ENCODE measurements around the gene OXER1.

DNA sequence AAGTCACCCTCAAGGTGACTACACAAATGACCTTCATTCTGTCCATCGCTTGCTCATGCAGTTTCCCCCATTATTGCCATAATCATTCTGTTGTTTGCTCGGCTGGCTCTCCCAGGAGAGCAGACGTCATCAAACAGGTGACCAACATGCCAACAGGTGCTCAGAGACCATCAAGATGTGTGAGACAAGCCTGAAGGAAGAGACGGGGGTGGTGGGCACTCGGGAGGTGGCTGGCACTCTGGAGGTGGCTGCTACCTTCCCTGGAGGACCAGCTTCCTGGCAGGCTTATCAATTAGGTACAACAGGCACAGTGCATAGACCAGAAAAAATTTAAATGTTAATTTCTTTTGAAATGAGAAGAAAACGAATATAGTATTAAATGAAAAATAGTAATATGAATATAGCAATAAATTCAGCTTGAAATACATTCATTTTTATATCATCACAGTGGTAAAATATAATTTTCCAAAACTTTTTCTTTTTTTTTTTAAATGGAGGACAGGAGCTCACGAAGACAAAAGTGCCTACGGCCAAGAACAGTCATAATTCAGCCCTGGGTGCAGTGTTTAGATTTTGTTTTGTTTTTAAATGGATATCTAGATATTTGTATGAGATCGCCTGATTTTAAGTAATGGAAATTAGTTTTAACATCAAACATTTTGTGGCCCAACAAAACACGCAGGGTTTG, 45.3 kb upstream of the OXER1 start:
- no peak for TF ChIP-seq GATA3 (IDR thresholded peaks at IDR 0.05; ENCODE audit: low read depth, low read length)
- no peak for TF ChIP-seq GATA2 (IDR thresholded peaks at IDR 0.05; ENCODE audit: low read depth, low read length)
